Left lobe of liver (tissue), 1 donor: ENCODE data around the gene ARL2. TPM values are rescaled to one million over a fixed set of nuclear protein-coding genes. Genes with fewer than 3 reads are reported as not detected.

Experiments used
- total RNA-seq: library from RNA; stranded (reverse); gene quantifications from one replicate; pipeline ENCODE4 v1.2.1, GENCODE V29; 2021
- donor health status: DM: no; HTN: yes; CAD: no.

Gene ARL2
- total RNA-seq, 1 donor from 2014 or later = 8.9 TPM

Other genes starting within 250 kb of the ARL2 start
- 104 TPM for gene SF1, start 235.6 kb upstream of the ARL2 start, total RNA-seq
- 6.6 TPM for gene MAP4K2, start 210.9 kb upstream of the ARL2 start, total RNA-seq
- gene MEN1, start 203.6 kb upstream of the ARL2 start, total RNA-seq = 24.0 TPM
- gene CDC42BPG, start 169.5 kb upstream of the ARL2 start, total RNA-seq = 1.2 TPM
- gene EHD1, start 135.5 kb upstream of the ARL2 start, total RNA-seq = 29.9 TPM
- gene ATG2A, start 97.0 kb upstream of the ARL2 start, total RNA-seq = 34.0 TPM
- 9.1 TPM for gene PPP2R5B, start 89.5 kb upstream of the ARL2 start, total RNA-seq
- gene GPHA2, start 78.3 kb upstream of the ARL2 start, total RNA-seq = 0.25 TPM
- not detected for gene MAJIN, start 42.1 kb upstream of the ARL2 start, total RNA-seq
- 2.4 TPM for gene BATF2, start 17.2 kb upstream of the ARL2 start, total RNA-seq
- gene SNX15, start 13.3 kb downstream of the ARL2 start, total RNA-seq = 8.8 TPM
- gene SAC3D1, start 27.1 kb downstream of the ARL2 start, total RNA-seq = 5.7 TPM
- 0.78 TPM for gene NAALADL1, start 44.4 kb downstream of the ARL2 start, total RNA-seq
- gene CDCA5, start 69.9 kb downstream of the ARL2 start, total RNA-seq = 0.75 TPM
- 18.4 TPM for gene ZFPL1, start 70.1 kb downstream of the ARL2 start, total RNA-seq
- 55.1 TPM for gene VPS51, start 82.1 kb downstream of the ARL2 start, total RNA-seq
- gene TM7SF2, start 97.7 kb downstream of the ARL2 start, total RNA-seq = 97.6 TPM
- 8.8 TPM for gene ZNHIT2, start 103.5 kb downstream of the ARL2 start, total RNA-seq
- 430 TPM for gene FAU, start 108.0 kb downstream of the ARL2 start, total RNA-seq
- gene MRPL49, start 108.2 kb downstream of the ARL2 start, total RNA-seq = 31.3 TPM
- 110 TPM for gene SYVN1, start 120.4 kb downstream of the ARL2 start, total RNA-seq
- gene SPDYC, start 156.1 kb downstream of the ARL2 start, total RNA-seq = 1.2 TPM
- 81.0 TPM for gene CAPN1, start 167.8 kb downstream of the ARL2 start, total RNA-seq
- gene POLA2, start 247.8 kb downstream of the ARL2 start, total RNA-seq = 3.3 TPM